Measurements from ENCODE around the gene ATP1B4.

- TF ChIP-seq, protein P1, sequence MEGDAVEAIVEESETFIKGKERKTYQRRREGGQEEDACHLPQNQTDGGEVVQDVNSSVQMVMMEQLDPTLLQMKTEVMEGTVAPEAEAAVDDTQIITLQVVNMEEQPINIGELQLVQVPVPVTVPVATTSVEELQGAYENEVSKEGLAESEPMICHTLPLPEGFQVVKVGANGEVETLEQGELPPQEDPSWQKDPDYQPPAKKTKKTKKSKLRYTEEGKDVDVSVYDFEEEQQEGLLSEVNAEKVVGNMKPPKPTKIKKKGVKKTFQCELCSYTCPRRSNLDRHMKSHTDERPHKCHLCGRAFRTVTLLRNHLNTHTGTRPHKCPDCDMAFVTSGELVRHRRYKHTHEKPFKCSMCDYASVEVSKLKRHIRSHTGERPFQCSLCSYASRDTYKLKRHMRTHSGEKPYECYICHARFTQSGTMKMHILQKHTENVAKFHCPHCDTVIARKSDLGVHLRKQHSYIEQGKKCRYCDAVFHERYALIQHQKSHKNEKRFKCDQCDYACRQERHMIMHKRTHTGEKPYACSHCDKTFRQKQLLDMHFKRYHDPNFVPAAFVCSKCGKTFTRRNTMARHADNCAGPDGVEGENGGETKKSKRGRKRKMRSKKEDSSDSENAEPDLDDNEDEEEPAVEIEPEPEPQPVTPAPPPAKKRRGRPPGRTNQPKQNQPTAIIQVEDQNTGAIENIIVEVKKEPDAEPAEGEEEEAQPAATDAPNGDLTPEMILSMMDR (IDR thresholded peaks at IDR 0.05) = no peak
- TF ChIP-seq POLR2A (IDR thresholded peaks at IDR 0.05) = no peak
These were observed 18.2 kb downstream of the ATP1B4 start for GRCh38 chrX:120379937-120380681.

Data from body of pancreas (tissue), 4 donors.